GM21723 (cell line): Measurements from ENCODE around the gene E2F1.

Experiments used
- ATAC-seq: cut with Tn5 transposase; IDR thresholded peaks from one replicate; pipeline ENCODE4 v1.9.1; 2021; ENCODE audit warnings: mild to moderate bottlenecking, moderate library complexity; ENCODE audit not compliant: unreplicated experiment

Gene E2F1

GRCh38 chr20:33686100-33686983 is at the start of gene E2F1:
TSS of gene E2F1 (minus strand) at chr20:33686385. CDS start at chr20:33686264, 121 bp downstream.
- peak; percentile 72 for ATAC-seq

GRCh38 chr20:33733654-33734576 is 47.7 kb upstream of the E2F1 start:
- no peak for ATAC-seq

- peak; percentile 59 for ATAC-seq
These were observed 46.2 kb upstream of the E2F1 start for GRCh38 chr20:33732166-33732970.

- peak; percentile 59 for ATAC-seq
These were observed 45.5 kb upstream of the E2F1 start, which contains the start of gene ZNF341 for GRCh38 chr20:33731693-33732165. TSS of gene ZNF341 (plus strand) at chr20:33731996. CDS start at chr20:33732022, 26 bp downstream.

GRCh38 chr20:33730946-33731692 is 44.9 kb upstream of the E2F1 start:
- no peak for ATAC-seq

GRCh38 chr20:33729101-33729500 is 42.9 kb upstream of the E2F1 start:
- ATAC-seq, result no peak

GRCh38 chr20:33728463-33728862 is 42.3 kb upstream of the E2F1 start:
- ATAC-seq, result no peak

- ATAC-seq, result no peak
These were observed 41.6 kb upstream of the E2F1 start for GRCh38 chr20:33727806-33728205.

GRCh38 chr20:33727115-33727479 is 40.9 kb upstream of the E2F1 start:
- no peak for ATAC-seq

GRCh38 chr20:33725607-33726264 is 39.6 kb upstream of the E2F1 start:
- ATAC-seq, result no peak

- ATAC-seq, result no peak
These were observed 38.4 kb upstream of the E2F1 start for GRCh38 chr20:33724439-33725094.

GRCh38 chr20:33721391-33722140 is 35.4 kb upstream of the E2F1 start:
- ATAC-seq, result no peak

GRCh38 chr20:33719989-33720709 is 34.0 kb upstream of the E2F1 start, which contains the start of gene PXMP4:
TSS of gene PXMP4 (minus strand) at chr20:33720310. CDS start at chr20:33720207, 103 bp downstream.
- peak; percentile 94 for ATAC-seq

GRCh38 chr20:33719277-33719988 is 33.2 kb upstream of the E2F1 start:
- no peak for ATAC-seq

- no peak for ATAC-seq
These were observed 30.3 kb upstream of the E2F1 start for GRCh38 chr20:33716498-33716897.

- no peak for ATAC-seq
These were observed 27.7 kb upstream of the E2F1 start for GRCh38 chr20:33713865-33714367.

- no peak for ATAC-seq
These were observed 25.2 kb upstream of the E2F1 start for GRCh38 chr20:33711446-33711738.
